Smooth muscle cell of bladder (primary cell): ENCODE results near the gene MGST3. TPM values are rescaled to one million over a fixed set of nuclear protein-coding genes. Genes with fewer than 3 reads are reported as not detected.

Source experiments
- total RNA-seq: library from RNA; depleted of rRNA; stranded (reverse); fragments of >200 nt; gene quantifications from 2 replicates; pipeline ENCODE4 v1.2.3, GENCODE V29; 2014

MGST3 gene
- total RNA-seq, result 249 and 255 TPM in 2 replicates

DNA sequence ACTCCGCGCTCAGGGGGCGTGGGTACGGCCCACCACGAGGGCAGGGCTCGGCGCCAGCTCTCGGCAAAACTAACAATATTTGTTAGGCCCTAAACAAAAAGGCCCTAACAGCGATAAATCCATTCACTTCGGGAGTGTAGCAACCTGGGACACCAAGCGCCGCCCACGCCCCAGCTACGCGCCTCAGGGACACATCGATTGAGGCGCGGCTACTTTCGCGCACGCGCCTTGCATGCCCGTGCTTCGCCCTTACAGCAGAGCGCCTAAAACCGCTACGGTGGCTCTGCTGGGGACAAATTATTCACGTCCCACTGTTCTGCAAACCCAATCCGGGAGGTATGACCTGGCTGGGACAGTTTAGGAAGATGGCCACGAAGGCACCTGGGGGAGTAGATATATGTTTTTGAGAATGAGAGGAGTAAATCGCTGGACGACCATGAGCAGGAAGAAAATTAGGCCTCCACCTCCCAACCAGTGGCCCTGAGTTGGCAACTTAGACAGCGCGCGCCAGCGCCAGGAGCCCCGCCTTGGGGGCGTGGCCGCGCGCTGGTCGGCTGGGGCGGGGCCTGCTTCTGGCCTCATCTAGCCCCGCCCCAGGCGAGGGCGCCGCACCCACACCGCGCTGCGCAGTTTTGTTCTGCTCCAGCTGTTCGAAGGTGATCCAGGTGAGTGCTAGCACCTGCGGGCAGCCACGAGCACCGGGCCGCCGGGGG, at the start of gene MGST3:
MGST3 (plus strand) TSS at position 606 of the 713 bp plus-strand sequence. CDS start 18,614 bp downstream, outside the sequence.

GRCh38 chr1:165697881-165698760, 67.1 kb downstream of the MGST3 start, which contains the start of gene ALDH9A1:
TSS of gene ALDH9A1 (minus strand) at chr1:165698562. CDS start at chr1:165698558, 4 bp downstream.

Other genes with a start within 250 kb of the MGST3 start
- 0.09 TPM in 1 of 2 replicates, not detected in the other for gene RXRG, start 186.1 kb upstream of the MGST3 start, total RNA-seq
- not detected in 2 replicates for gene LRRC52, start 87.2 kb upstream of the MGST3 start, total RNA-seq
- gene ALDH9A1, start 67.3 kb downstream of the MGST3 start, total RNA-seq, result 127 and 171 TPM in 2 replicates
- 65.0 and 74.0 TPM in 2 replicates for gene TMCO1, start 137.6 kb downstream of the MGST3 start, total RNA-seq
- 49.8 and 52.1 TPM in 2 replicates for gene UCK2, start 196.4 kb downstream of the MGST3 start, total RNA-seq